Liver (tissue), 9 donors: ENCODE data around the gene ITPKB. TPM values are rescaled to one million over a fixed set of nuclear protein-coding genes. Genes with fewer than 3 reads are reported as not detected.

Experiments used
- DNase-seq: peaks from one replicate; pipeline ENCODE4 v3.0.0-alpha.2; 2017; ENCODE audit warnings: low spot score
- H3K27ac ChIP-seq, 2 donors: one replicate each; pipeline ENCODE4 v1.7.0; 2013; ENCODE audit warnings: inconsistent platforms in 2 of 2, low read length in 2 of 2, control low read depth in 1 of 2, low read depth in 1 of 2, mild to moderate bottlenecking in 1 of 2
- H3K27me3 ChIP-seq, 4 donors: one replicate each; pipeline versions ENCODE4 v1.6.1 to v1.7.0; 2013; ENCODE audit warnings: low read length in 3 of 4, inconsistent platforms in 1 of 4, mild to moderate bottlenecking in 1 of 4, moderate library complexity in 1 of 4; ENCODE audit not compliant: control insufficient read depth in 4 of 4, insufficient read depth in 4 of 4
- H3K36me3 ChIP-seq, 4 donors: one replicate each; pipeline versions ENCODE4 v1.6.1 to v1.7.0; 2013; ENCODE audit warnings: low read length in 3 of 4, mild to moderate bottlenecking in 3 of 4, low read depth in 1 of 4, moderate library complexity in 1 of 4; ENCODE audit not compliant: control insufficient read depth in 4 of 4, insufficient read depth in 3 of 4
- H3K4me1 ChIP-seq, 4 donors: one replicate each; pipeline versions ENCODE4 v1.6.1 to v1.7.0; 2013; ENCODE audit warnings: low read length in 3 of 4, mild to moderate bottlenecking in 3 of 4, moderate library complexity in 1 of 4; ENCODE audit not compliant: control insufficient read depth in 4 of 4, insufficient read depth in 4 of 4
- H3K4me3 ChIP-seq, 3 donors: one replicate each; pipeline versions ENCODE4 v1.6.1 to v1.7.0; 2013; ENCODE audit warnings: low read length in 3 of 3, control low read depth in 1 of 3, low read depth in 1 of 3, mild to moderate bottlenecking in 1 of 3
- H3K9ac ChIP-seq, 2 donors: one replicate each; pipeline ENCODE4 v1.7.0; 2013; ENCODE audit warnings: low read length in 2 of 2, mild to moderate bottlenecking in 2 of 2, moderate library complexity in 2 of 2, control low read depth in 1 of 2, low read depth in 1 of 2
- H3K9me3 ChIP-seq, 4 donors: one replicate each; pipeline versions ENCODE4 v1.6.1 to v1.7.0; 2013; ENCODE audit warnings: low read length in 3 of 4; ENCODE audit not compliant: control insufficient read depth in 4 of 4
- CTCF ChIP-seq: fragments of 150-350 bp; IDR thresholded peaks from 2 replicates; pipeline ENCODE4 v1.5.1; 2017; ENCODE audit warnings: improper control_type of control experiment, low read depth, low read length; ENCODE audit not compliant: missing input control
- FOXA1 ChIP-seq: IDR thresholded peaks from 2 replicates; pipeline ENCODE4 v1.6.1; 2016; ENCODE audit warnings: antibody characterized with exemption
- FOXA2 ChIP-seq: IDR thresholded peaks from 2 replicates; pipeline ENCODE4 v1.6.1; 2016; ENCODE audit warnings: antibody characterized with exemption
- GABPA ChIP-seq, 2 donors: IDR thresholded peaks in 1 of 2; conservative IDR thresholded peaks in 1 of 2; 2 replicates each; pipeline ENCODE4 v1.6.1; 2016; ENCODE audit warnings: antibody characterized with exemption in 2 of 2, mild to moderate bottlenecking in 1 of 2, moderate library complexity in 1 of 2
- HNF4A ChIP-seq, 2 donors: conservative IDR thresholded peaks; 2 replicates each; pipeline ENCODE4 v1.6.1; 2016; ENCODE audit warnings: antibody characterized with exemption in 2 of 2, mild to moderate bottlenecking in 2 of 2
- REST ChIP-seq: IDR thresholded peaks from 2 replicates; pipeline ENCODE4 v1.6.1; 2016; ENCODE audit warnings: antibody characterized with exemption, mild to moderate bottlenecking
- TAF1 ChIP-seq: conservative IDR thresholded peaks from 2 replicates; pipeline ENCODE4 v1.6.1; 2016; ENCODE audit warnings: antibody characterized with exemption, mild to moderate bottlenecking
- YY1 ChIP-seq: IDR thresholded peaks from 2 replicates; pipeline ENCODE4 v1.6.1; 2016; ENCODE audit warnings: antibody characterized with exemption, mild to moderate bottlenecking
- ZBTB33 ChIP-seq: IDR thresholded peaks from 2 replicates; pipeline ENCODE4 v1.6.1; 2016; ENCODE audit warnings: antibody characterized with exemption
- WGBS: extraction: QIAGEN DNeasy Blood & Tissue Kit; methylation state at CpG from one replicate; pipeline ENCODE4 v1.1.7; 2013; 5-methylcytosine and 5-hydroxymethylcytosine counted together
- polyA plus RNA-seq, 2 donors: library from polyadenylated mRNA; stranded (reverse) in 1 of 2; unstranded in 1 of 2; fragments of 200-250 nt in 1 of 2; fragments of >200 nt in 1 of 2; fragmentation: Nextera tagmentation in 1 of 2; extraction: Ambion mirVana in 1 of 2; gene quantifications; one replicate each; pipeline versions ENCODE4 v1.2.1 to v1.2.3, GENCODE V29; 2013 to 2015
- total RNA-seq, 2 donors: library from RNA; depleted of rRNA; stranded (reverse); fragments of >200 nt; gene quantifications; one replicate each; pipeline ENCODE4 v1.2.3, GENCODE V29; 2014
- donor health status: healthy.
- donor health status: healthy.
- donor health status: healthy.
- donor health status: healthy.
- donor health status: healthy.

Gene ITPKB
- total and polyA plus RNA-seq, 4 donors: 0.61 to 5.8 (median 3.7) TPM

GRCh38 chr1:226725897-226726267 lies 13.2 kb downstream of the ITPKB start:
- Histone ChIP-seq H3K27ac (no peak overlapping the region), H3K9ac (no peak overlapping the region), H3K4me1 (peaks cover 0 to 2% (median 0%) of the 10 kb centered on the region in 4 donors), H3K9me3 (no peaks in the 10 kb centered on the region), H3K36me3 (no peaks in the 10 kb centered on the region), H3K27me3 (no peaks in the 10 kb centered on the region), H3K4me3 (no peak overlapping the region)
- WGBS: 74% methylated on average over 4 of the region's 4 CpGs
- TF ChIP-seq CTCF (no peak), FOXA1 (no peak), YY1 (no peak), FOXA2 (no peak), GABPA (IDR thresholded peaks at IDR 0.05 in 1 of 2, conservative IDR thresholded peaks at IDR 0.05 in 1 of 2) (no peak)
- DNase-seq: no peak

GRCh38 chr1:226723657-226724532 lies 15.2 kb downstream of the ITPKB start:
- H3K27me3 ChIP-seq: no peaks in the 10 kb centered on the region
- no peak for DNase-seq
- no peak overlapping the region for H3K27ac ChIP-seq
- H3K4me3 ChIP-seq: no peak overlapping the region
- no peaks in the 10 kb centered on the region for H3K9me3 ChIP-seq
- 54% methylated on average over 13 of the region's 13 CpGs for whole genome bisulfite sequencing
- peaks cover 0 to 2% (median 0%) of the 10 kb centered on the region in 4 donors for H3K4me1 ChIP-seq
- H3K36me3 ChIP-seq: no peaks in the 10 kb centered on the region
- TF ChIP-seq REST (no peak), HNF4A (conservative IDR thresholded peaks at IDR 0.05) (no peak), TAF1 (no peak), ZBTB33 (no peak), FOXA1 (no peak)
- H3K9ac ChIP-seq: no peak overlapping the region
